ENCODE results near the gene IL2RA.
"Not testable (repeated sequence)": the region's sequence is repeated elsewhere in the genome, so short reads cannot be mapped to it uniquely, and the experiment has no call there.

Gene IL2RA

DNA sequence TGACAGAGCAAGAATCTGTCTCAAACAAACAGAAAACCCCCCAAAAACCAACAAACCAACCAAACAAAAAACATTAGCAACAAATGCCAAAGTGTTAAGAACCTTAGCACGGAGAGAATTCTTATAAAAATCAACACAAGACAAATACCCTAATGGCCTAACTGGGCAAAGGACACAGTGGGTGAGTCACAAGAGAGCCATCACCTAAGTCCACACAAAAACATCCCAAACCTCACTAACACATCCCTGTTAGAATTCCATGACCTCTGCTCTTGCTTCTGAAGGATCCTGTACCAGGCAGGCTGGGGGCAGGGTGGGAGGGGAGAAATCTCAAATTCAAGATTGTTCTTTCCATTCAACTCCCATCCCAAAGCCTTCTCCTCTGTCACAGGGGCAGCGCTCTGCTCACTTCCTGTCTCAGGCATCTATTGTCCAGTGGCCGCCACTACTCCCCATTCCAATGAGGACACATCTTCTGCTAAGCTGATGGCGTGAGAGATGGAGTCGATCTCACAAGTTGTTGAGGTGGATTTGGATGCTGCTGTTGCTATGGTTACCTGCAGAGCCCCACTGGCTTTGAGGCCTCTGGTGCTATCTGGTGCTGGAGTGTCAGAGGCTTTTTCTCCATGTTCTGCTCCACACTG is 94.0 kb downstream of the IL2RA start:
- TF ChIP-seq ZFX (IDR thresholded peaks at IDR 0.05): no peak
- TF ChIP-seq, protein P1, sequence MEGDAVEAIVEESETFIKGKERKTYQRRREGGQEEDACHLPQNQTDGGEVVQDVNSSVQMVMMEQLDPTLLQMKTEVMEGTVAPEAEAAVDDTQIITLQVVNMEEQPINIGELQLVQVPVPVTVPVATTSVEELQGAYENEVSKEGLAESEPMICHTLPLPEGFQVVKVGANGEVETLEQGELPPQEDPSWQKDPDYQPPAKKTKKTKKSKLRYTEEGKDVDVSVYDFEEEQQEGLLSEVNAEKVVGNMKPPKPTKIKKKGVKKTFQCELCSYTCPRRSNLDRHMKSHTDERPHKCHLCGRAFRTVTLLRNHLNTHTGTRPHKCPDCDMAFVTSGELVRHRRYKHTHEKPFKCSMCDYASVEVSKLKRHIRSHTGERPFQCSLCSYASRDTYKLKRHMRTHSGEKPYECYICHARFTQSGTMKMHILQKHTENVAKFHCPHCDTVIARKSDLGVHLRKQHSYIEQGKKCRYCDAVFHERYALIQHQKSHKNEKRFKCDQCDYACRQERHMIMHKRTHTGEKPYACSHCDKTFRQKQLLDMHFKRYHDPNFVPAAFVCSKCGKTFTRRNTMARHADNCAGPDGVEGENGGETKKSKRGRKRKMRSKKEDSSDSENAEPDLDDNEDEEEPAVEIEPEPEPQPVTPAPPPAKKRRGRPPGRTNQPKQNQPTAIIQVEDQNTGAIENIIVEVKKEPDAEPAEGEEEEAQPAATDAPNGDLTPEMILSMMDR (conservative IDR thresholded peaks at IDR 0.05): no peak
- H3K27ac ChIP-seq: no peak overlapping the region

DNA sequence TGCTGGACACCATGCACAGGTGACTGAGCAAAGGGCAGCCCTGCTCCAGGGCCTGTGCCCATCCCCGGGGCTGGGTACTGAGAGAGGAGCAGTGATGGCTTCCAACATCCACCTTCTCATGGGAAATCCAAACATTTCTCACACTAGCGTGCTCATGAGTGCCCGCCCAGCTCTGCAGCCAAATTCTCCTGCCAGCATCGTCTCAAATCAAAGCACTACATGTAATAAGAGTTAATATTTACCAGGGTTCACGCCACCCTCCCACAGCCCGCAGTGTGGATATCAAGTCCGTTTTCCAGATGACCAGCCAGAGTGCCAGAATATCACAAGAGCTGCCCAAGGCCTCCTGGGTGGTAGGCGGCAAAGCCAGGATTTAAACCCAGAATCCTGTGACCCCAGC is 96.9 kb downstream of the IL2RA start:
- no peak overlapping the region for H3K27ac ChIP-seq
- TF ChIP-seq, protein P1 (conservative IDR thresholded peaks at IDR 0.05): no peak
- no peak for TF ChIP-seq ZFX (IDR thresholded peaks at IDR 0.05)

DNA sequence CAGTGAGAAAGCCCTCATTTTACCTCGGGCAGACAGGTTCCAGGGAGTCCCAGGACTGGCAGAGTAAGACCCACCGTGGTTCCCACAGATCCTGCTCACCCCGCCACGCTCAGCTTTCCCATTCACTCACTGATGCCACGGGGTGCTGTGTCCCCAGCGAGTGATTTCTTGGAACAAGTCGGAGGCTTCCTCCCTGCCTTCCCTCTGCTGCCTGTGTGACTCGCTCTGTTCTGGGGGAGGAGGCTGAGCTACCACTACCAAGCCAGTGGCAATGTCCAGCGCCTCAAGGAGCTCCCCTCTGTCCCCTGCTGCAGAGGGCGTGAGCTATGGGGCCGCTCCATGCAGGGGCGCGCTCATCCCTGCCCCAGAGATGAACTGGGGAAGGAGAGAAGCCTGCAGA is 97.4 kb downstream of the IL2RA start:
- no peak overlapping the region for H3K27ac ChIP-seq
- no peak for TF ChIP-seq ZFX (IDR thresholded peaks at IDR 0.05)
- TF ChIP-seq, protein P1 (conservative IDR thresholded peaks at IDR 0.05): no peak

DNA sequence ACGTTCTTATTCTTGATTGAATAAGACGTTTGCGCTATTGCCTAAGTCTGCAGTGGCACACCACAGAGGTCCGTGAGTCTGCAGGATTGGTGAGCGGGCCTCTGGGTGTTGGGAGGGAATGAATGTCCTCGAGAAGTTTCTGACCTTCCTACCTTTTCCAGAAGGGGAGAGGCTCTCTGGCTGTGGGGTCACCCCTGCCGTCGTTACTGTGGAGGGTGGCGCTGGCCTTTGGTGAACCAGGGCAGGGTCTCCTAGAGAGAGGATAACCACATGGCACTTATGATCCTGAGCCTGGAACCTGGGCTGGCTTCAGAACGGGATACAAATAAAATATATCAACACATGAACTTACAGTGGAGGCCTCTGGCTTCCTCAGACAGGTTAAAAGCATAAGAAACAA is 98.6 kb downstream of the IL2RA start:
- H3K27ac ChIP-seq: no peak overlapping the region
- TF ChIP-seq ZFX (IDR thresholded peaks at IDR 0.05): no peak
- TF ChIP-seq, protein P1 (conservative IDR thresholded peaks at IDR 0.05): no peak

DNA sequence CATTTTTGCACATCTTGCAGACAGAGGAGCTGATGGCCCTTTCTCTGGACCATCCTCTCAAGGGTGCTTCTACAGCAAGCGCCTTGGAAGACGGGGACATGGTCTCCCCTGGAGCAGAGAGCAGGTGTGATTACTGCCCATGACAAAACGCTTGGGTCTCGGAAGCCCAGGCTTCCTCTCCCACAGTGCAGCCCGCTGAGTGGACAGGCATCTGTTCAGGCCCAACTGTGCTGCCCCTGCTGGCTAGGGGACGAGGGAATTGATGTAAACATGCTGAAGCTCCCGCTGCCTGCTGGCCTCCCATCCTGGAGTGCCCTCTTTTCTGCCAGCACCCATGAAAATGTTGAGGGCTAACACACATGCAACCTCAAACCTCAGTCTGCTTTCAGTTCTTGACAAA is 99.1 kb downstream of the IL2RA start:
- no peak overlapping the region for H3K27ac ChIP-seq
- no peak for TF ChIP-seq ZFX (IDR thresholded peaks at IDR 0.05)
- TF ChIP-seq, protein P1 (conservative IDR thresholded peaks at IDR 0.05): no peak

DNA sequence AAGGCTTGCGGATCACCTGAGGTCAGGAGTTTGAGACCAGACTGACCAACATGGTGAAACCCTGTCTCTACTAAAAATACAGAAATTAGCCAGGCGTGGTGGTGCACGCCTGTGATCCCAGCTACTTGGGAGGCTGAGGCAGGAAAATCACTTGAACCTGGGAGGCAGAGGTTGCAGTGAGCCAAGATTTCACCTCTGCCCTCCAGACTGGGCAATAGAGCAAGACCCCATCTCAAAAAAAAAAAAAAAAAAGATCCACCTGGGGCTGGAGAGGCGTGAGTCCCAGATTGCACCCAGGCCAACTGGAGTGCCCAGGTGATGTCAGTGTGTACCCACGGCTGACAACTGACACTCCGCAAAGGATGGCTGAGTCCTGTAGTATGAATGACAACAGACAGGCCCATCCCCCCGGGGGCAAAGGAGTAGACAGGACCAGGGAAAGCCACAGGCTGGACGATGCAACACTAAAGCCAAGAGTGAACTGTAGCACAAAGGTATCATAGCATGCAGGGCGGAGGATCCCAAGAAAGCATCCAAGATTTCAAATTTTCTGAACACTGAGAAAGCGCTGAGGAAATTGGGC is 99.7 kb downstream of the IL2RA start:
- H3K27ac ChIP-seq: not testable (repeated sequence)

DNA sequence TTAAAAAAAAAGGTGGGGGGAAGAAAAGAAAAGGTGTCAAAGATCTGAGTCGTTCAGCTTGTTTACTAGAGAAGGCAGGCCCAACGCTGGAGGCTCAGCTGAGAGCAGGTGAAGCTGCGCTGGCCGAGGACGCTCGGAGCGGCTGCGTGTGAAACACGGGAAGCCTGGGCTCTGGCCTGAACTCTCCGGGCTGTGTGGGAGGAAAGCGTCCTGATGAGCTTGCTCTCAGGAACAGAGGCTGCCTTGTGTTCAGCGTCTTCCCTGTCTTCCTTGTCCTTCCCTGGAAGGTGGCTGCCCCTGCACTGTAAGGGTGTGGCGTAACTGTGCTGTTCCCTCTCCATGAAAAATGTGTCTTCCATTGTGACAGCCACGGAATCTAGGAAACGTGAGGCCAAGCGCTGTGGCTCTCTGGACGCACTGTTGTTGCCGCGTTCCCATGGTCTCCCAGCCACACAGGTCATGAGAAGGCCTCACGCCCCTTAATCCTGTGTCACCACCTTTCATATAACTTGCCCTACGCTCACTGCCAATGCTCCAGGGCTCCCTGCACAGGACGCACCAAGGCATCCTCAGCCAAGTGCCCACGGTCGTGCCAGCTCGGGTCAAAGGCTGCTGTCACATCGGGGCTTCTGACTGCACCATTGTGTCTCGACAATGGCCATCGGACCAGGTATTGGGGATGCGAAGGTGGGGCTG is 100.6 kb downstream of the IL2RA start:
- TF ChIP-seq ZFX (IDR thresholded peaks at IDR 0.05): no peak
- TF ChIP-seq, protein P1 (conservative IDR thresholded peaks at IDR 0.05): no peak
- H3K27ac ChIP-seq: no peak overlapping the region

DNA sequence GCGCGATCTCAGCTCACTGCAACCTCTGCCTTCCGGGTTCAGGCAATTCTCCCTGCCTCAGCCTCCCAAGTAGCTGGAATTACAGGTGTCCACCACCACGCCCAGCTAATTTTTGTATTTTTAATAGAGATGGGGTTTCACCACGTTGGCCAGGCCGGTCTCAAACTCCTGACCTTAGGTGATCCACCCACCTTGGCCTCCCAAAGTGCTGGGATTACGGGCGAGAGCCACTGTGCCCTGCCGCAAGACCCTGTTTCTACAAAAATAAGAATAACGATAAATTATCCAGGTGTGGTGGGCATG is 101.2 kb downstream of the IL2RA start:
- H3K27ac ChIP-seq: not testable (repeated sequence)

Data from C4-2B (cell line).